K562 (cell line): Measurements from ENCODE around the gene NMRAL1. TPM values are rescaled to one million over a fixed set of nuclear protein-coding genes. Genes with fewer than 3 reads are reported as not detected.

ENCODE experiments used
- ATAC-seq: fragments of 200-7000 bp; cut with Tn5 transposase; 3 replicates; pipeline ENCODE4 v1.9.1; 2020; ENCODE audit warnings: moderate library complexity
- BruUV-seq: library from RNA; stranded (reverse); fragments of 400-500 nt; replicated peaks from 2 replicates; lab custom pipeline; 2021; lab: Mats Ljungman, UMichigan
- CTCF ChIA-PET: fragments of 300-600 bp; formaldehyde crosslinking; extraction: SDS; loops from one replicate; lab custom pipeline; 2021; ENCODE audit warnings: low intra/inter-chr PET ratio; lab: Yijun Ruan, JAX
- POLR2A ChIA-PET: fragments of 300-600, 350-650 bp; sonication (Branson Sonifier 250); formaldehyde crosslinking; extraction: SDS; loops from one replicate; lab custom pipeline; 2021; ENCODE audit warnings: antibody characterized with exemption, inconsistent platforms; lab: Yijun Ruan, JAX
- DNase-seq, 4 experiments: peaks; one replicate each; pipeline versions ENCODE4 v3.0.0 to v3.0.0-alpha.2; 2011 to 2018; ENCODE audit warnings: low spot score in 3 of 4, mixed read lengths in 3 of 4; ENCODE audit errors: extremely low read depth in 1 of 4
- FAIRE-seq: peaks from 2 replicates; lab custom pipeline; 2011; peaks lifted over from hg19 to GRCh38; lab: Jason Lieb, UNC
- H2AFZ ChIP-seq: 2 replicates; pipeline ENCODE4 v1.6.0; 2011; ENCODE audit warnings: low read depth, low read length, control low read depth, inconsistent platforms
- H3K27ac ChIP-seq: fragments of 200-600 bp; 3 replicates; pipeline ENCODE4 v1.8.0; 2011; ENCODE audit warnings: low read depth, mild to moderate bottlenecking, control low read depth, inconsistent platforms, low read length, moderate library complexity, mixed read lengths; ENCODE audit errors: extremely low read depth
- H3K27me3 ChIP-seq, 2 experiments: fragments of 300-600 bp in 1 of 2; 2 replicates in 1 of 2; 3 replicates in 1 of 2; pipeline versions ENCODE4 v1.6.0 to v1.8.0; 2011; ENCODE audit warnings: inconsistent platforms in 2 of 2, low read length in 2 of 2, mild to moderate bottlenecking in 1 of 2, mixed read lengths in 1 of 2, moderate library complexity in 1 of 2; ENCODE audit not compliant: control insufficient read depth in 2 of 2, insufficient read depth in 2 of 2
- H3K36me3 ChIP-seq: fragments of 300-600 bp; 3 replicates; pipeline ENCODE4 v1.8.0; 2011; ENCODE audit warnings: mild to moderate bottlenecking, low read length, inconsistent platforms; ENCODE audit not compliant: control insufficient read depth, insufficient read depth
- H3K4me1 ChIP-seq, 2 experiments: fragments of 200-600 bp in 1 of 2; replicated peaks in 1 of 2; 2 replicates in 1 of 2; 3 replicates in 1 of 2; pipeline versions ENCODE4 v1.5.1 to v1.8.0; 2011; ENCODE audit warnings: inconsistent platforms in 2 of 2, low read length in 2 of 2, mild to moderate bottlenecking in 1 of 2, mixed read lengths in 1 of 2, moderate library complexity in 1 of 2; ENCODE audit not compliant: control insufficient read depth in 2 of 2, insufficient read depth in 2 of 2
- H3K4me2 ChIP-seq: 2 replicates; pipeline ENCODE4 v1.6.1; 2011; ENCODE audit warnings: low read length, control low read depth, inconsistent platforms, mixed read lengths; ENCODE audit not compliant: insufficient read depth
- H3K4me3 ChIP-seq: fragments of 200-600 bp; sonication (generic), shearing (Covaris generic); 2 replicates; pipeline ENCODE4 v1.5.1; 2016; ENCODE audit warnings: control low read depth, inconsistent platforms
- H3K79me2 ChIP-seq: fragments of 200-600 bp; 3 replicates; pipeline ENCODE4 v1.8.0; 2011; ENCODE audit warnings: low read length, inconsistent platforms; ENCODE audit not compliant: control insufficient read depth, insufficient read depth
- H3K9ac ChIP-seq, 2 experiments: 2 replicates each; pipeline versions ENCODE4 v1.6.0 to v1.6.1; 2011; ENCODE audit warnings: low read depth in 2 of 2, low read length in 2 of 2, control low read depth in 1 of 2, inconsistent platforms in 1 of 2, mild to moderate bottlenecking in 1 of 2, mixed read lengths in 1 of 2; ENCODE audit not compliant: insufficient read depth in 1 of 2
- H3K9me1 ChIP-seq: one replicate; pipeline ENCODE4 v1.6.0; 2011; ENCODE audit warnings: inconsistent platforms, mild to moderate bottlenecking, low read length, moderate library complexity; ENCODE audit not compliant: control insufficient read depth, insufficient read depth
- H3K9me3 ChIP-seq: replicated peaks from 2 replicates; pipeline ENCODE4 v1.5.1; 2011; ENCODE audit warnings: low read depth, low read length, inconsistent platforms; ENCODE audit not compliant: control insufficient read depth, insufficient read depth
- H4K20me1 ChIP-seq: replicated peaks from 2 replicates; pipeline ENCODE4 v1.6.1; 2011; ENCODE audit warnings: low read length, inconsistent platforms, mixed read lengths; ENCODE audit not compliant: control insufficient read depth, insufficient read depth
- DLX4 ChIP-seq: fragments of 250-450 bp; sonication (Bioruptor Pico); IDR thresholded peaks from 2 replicates; pipeline ENCODE4 v1.6.1; 2021; ENCODE audit warnings: mild to moderate bottlenecking
- POLR2G ChIP-seq: fragments of 200-400 bp; formaldehyde crosslinking; IDR thresholded peaks from 2 replicates; pipeline ENCODE4 v1.6.1; 2017; ENCODE audit warnings: low read depth, mild to moderate bottlenecking, antibody characterized with exemption, low read length, moderate library complexity
- WGBS: fragments of 100-300 bp; shearing (Covaris generic); methylation state at CpG from one replicate; pipeline ENCODE4 v1.1.6; 2016; ENCODE audit warnings: low coverage, mixed read lengths; ENCODE audit not compliant: insufficient coverage; ENCODE audit errors: missing lambda C conversion rate; 5-methylcytosine and 5-hydroxymethylcytosine counted together
- in situ Hi-C: fragments of 300-500 bp; cut with MboI; formaldehyde crosslinking; loops from 4 replicates; pipeline ENCODE4 v1.15.0; 2018; ENCODE audit warnings: inconsistent platforms, mixed read lengths
- intact Hi-C: fragments of 100-400 bp; cut with micrococcal nuclease; formaldehyde crosslinking; loops from 2 replicates; pipeline ENCODE4 v1.14.2; 2022
- polyA plus RNA-seq, 8 experiments: library from polyadenylated mRNA; depleted of rRNA in 4 of 8; stranded (reverse) in 5 of 8; unstranded in 3 of 8; fragments of >200 nt; fragmentation: Nextera tagmentation in 2 of 8; fragmentation: Illumina TruSeq in 1 of 8; extraction: Ambion mirVana in 2 of 8; extraction: Trizol in 1 of 8; gene quantifications; 2 replicates each; pipeline versions ENCODE4 v1.2.1 to v1.2.3, GENCODE V29; 2011 to 2014; ENCODE audit warnings: inconsistent platforms in 1 of 8, missing spikeins in 1 of 8
- total RNA-seq, 7 experiments: library from RNA; depleted of rRNA in 6 of 7; stranded (reverse); fragments of >200 nt in 6 of 7; fragmentation: Illumina TruSeq in 2 of 7; extraction: Trizol in 2 of 7; gene quantifications; 2 replicates each; pipeline versions ENCODE4 v1.2.1 to v1.2.3, GENCODE V29; 2011 to 2021; ENCODE audit warnings: low replicate concordance in 1 of 7

The NMRAL1 gene
- total and polyA plus RNA-seq, 9 of the 15 experiments (the other 6 are each of a cell fraction or from before 2014, with no cell fraction given), result 6.3 to 116 (median 63.2) TPM

GRCh38 chr16:4465977-4466779 is 8.2 kb downstream of the NMRAL1 start:
- H3K27me3 ChIP-seq, result no peaks in the 10 kb centered on the region
- TF ChIP-seq DLX4 (CRISPR knock-in tag) (no peak), POLR2G (0 out of 2 replicates have a peak, but pooled peaks have one; percentile 30)
- ATAC-seq (no peak), DNase-seq (no peak), FAIRE-seq (no peak)
- H3K9me1 ChIP-seq, result no peaks in the 10 kb centered on the region
- intact Hi-C loops, result no loop called here
- H4K20me1 ChIP-seq, result no peaks in the 10 kb centered on the region
- H3K36me3 ChIP-seq, result peaks cover 70% of the 10 kb centered on the region; the same call in 2 of the 3 replicates
- in situ Hi-C loops, result no loop called here
- 94% methylated on average over 29 of the region's 32 CpGs for WGBS
- no peak overlapping the region for H3K9ac ChIP-seq
- H3K79me2 ChIP-seq, result no peaks in the 10 kb centered on the region; the same call in 2 of the 3 replicates
- no peak overlapping the region for H2AFZ ChIP-seq
- POLR2A ChIA-PET, result interaction anchor here (0.5 to 1.5 kb wide), 4 partner anchors 9 to 294 kb away, joined by 3 to 6 read pairs (median 3); partner anchors contain the start of gene HMOX2
- peaks cover 0 to 15% of the 10 kb centered on the region in 2 experiments; a peak in 2 of 5 replicates for H3K4me1 ChIP-seq
- no peak overlapping the region for H3K27ac ChIP-seq
- BruUV-seq, result no TSS peak
- CTCF ChIA-PET, result no interaction called here
- no peak overlapping the region for H3K4me3 ChIP-seq
- no peak overlapping the region for H3K4me2 ChIP-seq
- H3K9me3 ChIP-seq, result no peaks in the 10 kb centered on the region
